CD4-positive, alpha-beta T cell (primary cell): ENCODE results near the gene SMIM5. TPM values are rescaled to one million over a fixed set of nuclear protein-coding genes. Genes with fewer than 3 reads are reported as not detected.

Experiments used
- ATAC-seq: fragments of 200-7000 bp; cut with Tn5 transposase; one replicate; pipeline ENCODE4 v1.10.0; 2022; ENCODE audit warnings: mild to moderate bottlenecking; ENCODE audit not compliant: poor library complexity
- CTCF ChIA-PET: fragments of 350-600 bp; sonication (Branson Sonifier 250); formaldehyde crosslinking; loops from one replicate; lab custom pipeline; 2021; ENCODE audit warnings: antibody characterized with exemption, inconsistent platforms; lab: Charles Lee
- POLR2A ChIA-PET: fragments of 350-600 bp; sonication (Branson Sonifier 250); formaldehyde crosslinking; loops from one replicate; lab custom pipeline; 2021; ENCODE audit warnings: antibody characterized with exemption, inconsistent platforms; lab: Charles Lee
- DNase-seq, 14 experiments: peaks; one replicate each; pipeline ENCODE4 v3.0.0-alpha.2; 2013 to 2020; ENCODE audit warnings: mixed read lengths in 2 of 14
- H3K27ac ChIP-seq, 2 donors: one replicate each; pipeline versions ENCODE4 v1.5.1 to v1.7.0; 2013; ENCODE audit warnings: low read length in 2 of 2, low read depth in 1 of 2, mild to moderate bottlenecking in 1 of 2
- H3K27me3 ChIP-seq, 2 experiments: 1 replicate in 1 of 2; 2 replicates in 1 of 2; pipeline versions ENCODE4 v1.6.1 to v1.7.0; 2013; ENCODE audit warnings: low read length in 2 of 2, control low read depth in 1 of 2, mild to moderate bottlenecking in 1 of 2, moderate library complexity in 1 of 2; ENCODE audit not compliant: insufficient read depth in 2 of 2, control insufficient read depth in 1 of 2
- H3K36me3 ChIP-seq: one replicate; pipeline ENCODE4 v1.6.1; 2013; ENCODE audit warnings: low read length, control low read depth; ENCODE audit not compliant: insufficient read depth
- H3K4me1 ChIP-seq: one replicate; pipeline ENCODE4 v1.6.1; 2013; ENCODE audit warnings: low read length, control low read depth; ENCODE audit not compliant: insufficient read depth
- H3K4me3 ChIP-seq: one replicate; pipeline ENCODE4 v1.5.1; 2013; ENCODE audit warnings: mild to moderate bottlenecking, low read length, moderate library complexity
- H3K9me3 ChIP-seq, 2 experiments: 1 replicate in 1 of 2; 2 replicates in 1 of 2; pipeline versions ENCODE4 v1.6.1 to v1.7.0; 2013; ENCODE audit warnings: low read length in 2 of 2, mild to moderate bottlenecking in 2 of 2, control low read depth in 1 of 2, moderate library complexity in 1 of 2; ENCODE audit not compliant: control insufficient read depth in 1 of 2, insufficient read depth in 1 of 2
- H3K27ac Mint-ChIP-seq: one replicate; pipeline ENCODE4 v1.8.0; 2020; ENCODE audit warnings: mixed read lengths
- H3K27me3 Mint-ChIP-seq: one replicate; pipeline ENCODE4 v1.8.0; 2021; ENCODE audit warnings: mixed read lengths
- H3K36me3 Mint-ChIP-seq: one replicate; pipeline ENCODE4 v1.8.0; 2021; ENCODE audit warnings: low read depth, mixed read lengths
- H3K4me1 Mint-ChIP-seq: one replicate; pipeline ENCODE4 v1.8.0; 2021; ENCODE audit warnings: low read depth, mixed read lengths
- H3K4me3 Mint-ChIP-seq: one replicate; pipeline ENCODE4 v1.8.0; 2020; ENCODE audit warnings: mild to moderate bottlenecking, mixed read lengths
- H3K9me3 Mint-ChIP-seq: one replicate; pipeline ENCODE4 v1.8.0; 2020; ENCODE audit warnings: mixed read lengths
- intact Hi-C, 2 experiments: fragments of 100-400 bp; cut with DNase I in 1 of 2; cut with micrococcal nuclease in 1 of 2; formaldehyde crosslinking; loops; one replicate each; pipeline versions ENCODE4 v1.15.1 to v1.9.0; 2023 to 2025; cut with DNase I, micrococcal nuclease
- total RNA-seq, 174 experiments: library from RNA in 2 of 174; stranded (reverse) in 2 of 174; gene quantifications; one replicate each; pipeline ENCODE4 v1.2.3 and lab custom pipeline; 2021 to 2026
- TF ChIP-seq, protein P1 (sequence below): fragments of 200-600 bp; IDR thresholded peaks from one replicate; pipeline ENCODE4 v1.8.0; 2022; ENCODE audit warnings: antibody characterized with exemption, mild to moderate bottlenecking

The SMIM5 gene
- total RNA-seq, 2 experiments from 2014 or later, result 0.75 to 1.3 TPM

DNA sequence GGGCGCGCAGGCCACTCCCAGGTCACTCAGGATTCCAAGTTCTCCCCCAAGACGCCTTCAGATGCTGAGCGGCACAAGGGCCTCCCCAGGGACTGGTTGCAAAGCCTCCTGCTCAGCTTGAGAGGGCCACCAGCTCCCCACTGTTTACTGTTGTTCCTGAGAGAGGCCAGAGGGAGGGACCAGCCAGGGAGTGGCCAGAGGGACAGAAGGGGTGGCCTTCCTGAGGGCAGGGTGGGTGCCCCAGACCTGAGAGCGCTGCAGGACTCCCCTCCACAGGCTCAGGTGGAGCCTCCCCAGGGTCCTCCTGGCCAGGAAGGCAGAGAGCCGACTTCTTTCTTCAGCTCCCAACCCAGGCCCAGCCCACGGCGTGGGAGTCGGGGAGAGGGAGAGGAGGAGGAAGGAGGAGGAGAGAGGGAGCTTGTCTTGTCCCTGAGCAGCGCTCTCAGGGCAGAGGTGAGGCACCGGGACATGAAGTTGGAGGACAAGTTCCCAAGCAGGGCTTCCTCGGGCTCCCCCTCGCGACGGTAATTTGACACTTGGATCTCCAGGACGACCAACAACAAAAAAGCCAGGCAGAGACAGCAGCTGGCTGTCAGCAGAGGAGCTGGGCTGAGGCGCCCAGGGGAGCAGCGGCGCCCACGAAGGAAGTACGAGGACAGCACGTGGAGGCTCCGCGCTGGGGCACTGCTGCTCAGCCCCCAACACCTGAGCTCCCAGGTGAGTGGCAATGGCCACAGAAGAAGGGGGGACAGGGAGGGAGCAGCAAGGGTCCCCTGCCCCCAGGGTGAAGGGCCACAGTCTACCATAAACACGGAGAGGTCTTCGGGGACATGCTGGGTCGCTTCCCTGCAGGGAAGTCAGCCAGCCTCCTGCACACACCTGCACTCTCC lies 497 bp downstream of the SMIM5 start:
- ATAC-seq, result peak; percentile 60
- Histone ChIP-seq H3K4me3 (no peak overlapping the region), H3K27ac (no peak overlapping the region), H3K4me1 (peaks cover 17% of the 10 kb centered on the region), H3K27me3 (no peaks in the 10 kb centered on the region), H3K36me3 (peaks cover 4% of the 10 kb centered on the region), H3K9me3 (no peaks in the 10 kb centered on the region)
- no peaks in the 10 kb centered on the region for H3K9me3 Mint-ChIP-seq
- H3K4me3 Mint-ChIP-seq, result no peak overlapping the region
- ChIA-PET POLR2A (interaction anchor here (1.0 to 1.7 kb wide), 6 partner anchors 7 to 221 kb away, joined by 3 to 12 read pairs (median 4); partner anchors contain the start of genes RECQL5, SAP30BP and WBP2), CTCF (interaction anchor here (0.5 to 3.3 kb wide), 12 partner anchors 10 to 208 kb away, joined by 3 to 78 read pairs (median 6); no protein-coding TSS in a partner anchor)
- H3K4me1 Mint-ChIP-seq, result peaks cover 13% of the 10 kb centered on the region
- DNase-seq, result peak; percentile 27 to 73 (median 50)
- intact Hi-C loops, result loop anchor here (1.0 kb wide), 3 partner anchors 114 to 207 kb away; no protein-coding TSS in a partner anchor
- no peaks in the 10 kb centered on the region for H3K27me3 Mint-ChIP-seq
- no peak overlapping the region for H3K27ac Mint-ChIP-seq
- H3K36me3 Mint-ChIP-seq, result no peaks in the 10 kb centered on the region
- TF ChIP-seq, protein P1, sequence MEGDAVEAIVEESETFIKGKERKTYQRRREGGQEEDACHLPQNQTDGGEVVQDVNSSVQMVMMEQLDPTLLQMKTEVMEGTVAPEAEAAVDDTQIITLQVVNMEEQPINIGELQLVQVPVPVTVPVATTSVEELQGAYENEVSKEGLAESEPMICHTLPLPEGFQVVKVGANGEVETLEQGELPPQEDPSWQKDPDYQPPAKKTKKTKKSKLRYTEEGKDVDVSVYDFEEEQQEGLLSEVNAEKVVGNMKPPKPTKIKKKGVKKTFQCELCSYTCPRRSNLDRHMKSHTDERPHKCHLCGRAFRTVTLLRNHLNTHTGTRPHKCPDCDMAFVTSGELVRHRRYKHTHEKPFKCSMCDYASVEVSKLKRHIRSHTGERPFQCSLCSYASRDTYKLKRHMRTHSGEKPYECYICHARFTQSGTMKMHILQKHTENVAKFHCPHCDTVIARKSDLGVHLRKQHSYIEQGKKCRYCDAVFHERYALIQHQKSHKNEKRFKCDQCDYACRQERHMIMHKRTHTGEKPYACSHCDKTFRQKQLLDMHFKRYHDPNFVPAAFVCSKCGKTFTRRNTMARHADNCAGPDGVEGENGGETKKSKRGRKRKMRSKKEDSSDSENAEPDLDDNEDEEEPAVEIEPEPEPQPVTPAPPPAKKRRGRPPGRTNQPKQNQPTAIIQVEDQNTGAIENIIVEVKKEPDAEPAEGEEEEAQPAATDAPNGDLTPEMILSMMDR, result peak; percentile 48

DNA sequence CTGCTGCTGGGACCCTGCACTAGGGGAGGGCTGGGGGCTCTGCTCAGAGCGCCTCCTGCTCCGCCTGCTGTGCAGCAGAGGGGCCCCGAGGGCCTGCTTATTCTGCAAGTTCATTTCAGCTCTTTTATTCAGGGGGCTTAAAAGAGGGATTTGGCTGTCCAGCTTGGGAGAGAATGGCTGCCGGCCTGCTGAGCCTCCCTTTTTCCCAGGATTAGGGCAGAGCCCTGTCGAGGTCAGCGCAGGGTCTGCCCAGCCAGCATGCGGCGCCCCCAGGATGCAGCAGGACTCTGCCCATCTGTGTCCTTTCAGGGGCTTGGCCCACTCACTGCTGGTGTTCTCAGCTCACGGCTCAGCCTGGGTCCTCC lies 1.1 kb downstream of the SMIM5 start:
- Mint-ChIP-seq H3K36me3 (no peaks in the 10 kb centered on the region), H3K27ac (no peak overlapping the region), H3K9me3 (no peaks in the 10 kb centered on the region), H3K4me3 (no peak overlapping the region), H3K27me3 (no peaks in the 10 kb centered on the region), H3K4me1 (peaks cover 13% of the 10 kb centered on the region)
- TF ChIP-seq, protein P1, result no peak
- ATAC-seq (no peak), DNase-seq (no peak)
- no peak overlapping the region for H3K27ac ChIP-seq
- ChIA-PET CTCF (interaction anchor here (0.5 to 3.3 kb wide), 5 partner anchors 14 to 119 kb away, joined by 3 to 78 read pairs (median 8); no protein-coding TSS in a partner anchor), POLR2A (interaction anchor here (1.0 kb wide), 1 partner anchor 17 kb away, joined by 3 read pairs; no protein-coding TSS in a partner anchor)
- H3K4me1 ChIP-seq, result peaks cover 17% of the 10 kb centered on the region
- intact Hi-C loops, result no loop called here
- peaks cover 4% of the 10 kb centered on the region for H3K36me3 ChIP-seq
- H3K4me3 ChIP-seq, result no peak overlapping the region
- no peaks in the 10 kb centered on the region for H3K9me3 ChIP-seq
- H3K27me3 ChIP-seq, result no peaks in the 10 kb centered on the region

DNA sequence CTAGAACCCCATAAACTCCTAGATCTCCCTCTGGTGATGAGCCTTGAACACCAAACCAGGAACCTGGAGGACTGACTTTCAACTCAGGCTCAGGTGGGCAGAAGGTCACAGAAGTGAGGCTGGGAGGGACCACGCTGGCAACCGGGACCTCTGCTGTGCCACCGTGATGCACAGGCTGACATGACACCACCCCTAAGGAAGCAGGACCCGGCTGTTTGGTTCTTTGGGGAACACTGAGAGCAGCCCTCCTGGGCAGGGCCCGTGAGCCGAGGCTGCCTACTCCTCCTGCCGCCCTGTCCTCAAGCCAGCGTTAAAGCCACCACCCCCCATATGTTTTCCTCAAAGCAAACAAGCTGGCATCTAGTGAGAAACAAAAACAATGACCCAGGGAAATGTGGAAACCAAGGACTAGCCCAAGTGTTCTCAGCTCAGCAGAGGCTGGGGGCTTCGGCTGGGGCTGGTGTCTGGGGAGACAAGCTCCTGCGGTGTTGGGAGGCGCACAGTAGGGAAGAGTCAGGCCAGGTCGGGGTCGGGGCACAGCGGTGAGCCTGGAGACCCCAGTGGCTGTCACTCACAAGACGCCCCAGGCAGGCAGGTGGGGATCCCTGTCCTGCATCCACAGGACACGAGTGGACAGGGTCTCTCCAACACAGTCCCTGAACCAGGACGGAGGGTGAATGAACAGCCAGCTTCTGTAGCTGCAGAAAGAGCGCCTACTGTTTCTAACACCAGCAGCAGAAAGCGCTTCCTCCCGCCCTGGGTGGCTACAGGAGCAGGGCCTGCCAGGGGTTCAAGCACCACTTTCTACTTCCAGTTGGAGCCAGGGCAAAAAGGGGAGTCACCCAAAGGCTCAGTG lies 1.7 kb downstream of the SMIM5 start:
- no peak overlapping the region for H3K27ac Mint-ChIP-seq
- H3K9me3 Mint-ChIP-seq, result no peaks in the 10 kb centered on the region
- POLR2A ChIA-PET, result no interaction called here

More for the DNA sequence above, 1.7 kb downstream of the SMIM5 start:
- Mint-ChIP-seq H3K4me3 (no peak overlapping the region), H3K36me3 (no peaks in the 10 kb centered on the region), H3K4me1 (peaks cover 13% of the 10 kb centered on the region), H3K27me3 (no peaks in the 10 kb centered on the region)
- CTCF ChIA-PET, result interaction anchor here (3.3 kb wide), 1 partner anchor 113 kb away, joined by 78 read pairs; no protein-coding TSS in a partner anchor
- H3K36me3 ChIP-seq, result peaks cover 4% of the 10 kb centered on the region
- intact Hi-C loops, result no loop called here
- no peaks in the 10 kb centered on the region for H3K9me3 ChIP-seq
- H3K27ac ChIP-seq, result no peak overlapping the region
- ATAC-seq, result no peak
- DNase-seq, result no peak
- TF ChIP-seq, protein P1, result no peak
- peaks cover 17% of the 10 kb centered on the region for H3K4me1 ChIP-seq
- H3K27me3 ChIP-seq, result no peaks in the 10 kb centered on the region
- H3K4me3 ChIP-seq, result no peak overlapping the region
